Bronchial epithelial cell (primary cell): ENCODE data around the gene HLA-A. TPM values are rescaled to one million over a fixed set of nuclear protein-coding genes. Genes with fewer than 3 reads are reported as not detected.

Experiments
- DNase-seq: peaks from one replicate; pipeline ENCODE4 v3.0.0-alpha.2; 2010; ENCODE audit warnings: low read depth
- FAIRE-seq: peaks from 2 replicates; lab custom pipeline; 2011; peaks lifted over from hg19 to GRCh38; lab: Jason Lieb, UNC
- H3K27me3 ChIP-seq: 2 replicates; pipeline ENCODE4 v1.5.1; 2011; ENCODE audit warnings: low read length; ENCODE audit not compliant: control insufficient read depth, insufficient read depth
- H3K36me3 ChIP-seq: 2 replicates; pipeline ENCODE4 v1.5.1; 2011; ENCODE audit warnings: low read length; ENCODE audit not compliant: control insufficient read depth, insufficient read depth
- H3K4me3 ChIP-seq: 2 replicates; pipeline ENCODE4 v1.5.1; 2011; ENCODE audit warnings: mild to moderate bottlenecking, low read depth, low read length, control low read depth
- CTCF ChIP-seq: IDR thresholded peaks from 2 replicates; pipeline ENCODE4 v1.5.1; 2011; ENCODE audit warnings: mild to moderate bottlenecking, moderate library complexity, low read length, control low read depth, inconsistent platforms; ENCODE audit not compliant: insufficient read depth, severe bottlenecking
- total RNA-seq: library from RNA; depleted of rRNA; stranded (reverse); fragments of >200 nt; gene quantifications from 2 replicates; pipeline ENCODE4 v1.2.1, GENCODE V29; 2014

The HLA-A gene
- 268 and 707 TPM in 2 replicates for total RNA-seq

- Histone ChIP-seq H3K27me3 (no peaks in the 10 kb centered on the region), H3K36me3 (peaks cover 10% of the 10 kb centered on the region), H3K4me3 (peak within 1 kb of the TSS; percentile 90)
- no peak for FAIRE-seq
- peak; percentile 16 for TF ChIP-seq CTCF
- DNase-seq: peak; percentile 94
Measured at GRCh38 chr6:29942275-29943052, at the start of gene HLA-A. Gene HLA-A (plus strand): TSS chr6:29942532. CDS start chr6:29942554, 22 bp downstream.

GRCh38 chr6:29892696-29893095 is 49.6 kb upstream of the HLA-A start:
- Histone ChIP-seq H3K27me3 (no peaks in the 10 kb centered on the region), H3K4me3 (no peak overlapping the region), H3K36me3 (no peaks in the 10 kb centered on the region)
- no peak for FAIRE-seq
- DNase-seq: peak; percentile 5
- no peak for TF ChIP-seq CTCF

- Histone ChIP-seq H3K4me3 (no peak overlapping the region), H3K27me3 (no peaks in the 10 kb centered on the region), H3K36me3 (no peaks in the 10 kb centered on the region)
- no peak for TF ChIP-seq CTCF
- DNase-seq: peak; percentile 48
- FAIRE-seq: no peak
Measured at GRCh38 chr6:29899281-29899680, 43.1 kb upstream of the HLA-A start.

- Histone ChIP-seq H3K27me3 (peaks cover 6% of the 10 kb centered on the region), H3K36me3 (no peaks in the 10 kb centered on the region), H3K4me3 (no peak overlapping the region)
- no peak for DNase-seq
- FAIRE-seq: no peak
- no peak for TF ChIP-seq CTCF
Measured at GRCh38 chr6:29905286-29905685, 37.0 kb upstream of the HLA-A start.

- FAIRE-seq (no peak), DNase-seq (no peak)
- H3K4me3 ChIP-seq: no peak overlapping the region
- no peaks in the 10 kb centered on the region for H3K36me3 ChIP-seq
- peaks cover 6% of the 10 kb centered on the region for H3K27me3 ChIP-seq
- TF ChIP-seq CTCF: no peak
Measured at GRCh38 chr6:29907637-29908340, 34.5 kb upstream of the HLA-A start.
